ENCODE measurements around the gene EBF3.

DNA sequence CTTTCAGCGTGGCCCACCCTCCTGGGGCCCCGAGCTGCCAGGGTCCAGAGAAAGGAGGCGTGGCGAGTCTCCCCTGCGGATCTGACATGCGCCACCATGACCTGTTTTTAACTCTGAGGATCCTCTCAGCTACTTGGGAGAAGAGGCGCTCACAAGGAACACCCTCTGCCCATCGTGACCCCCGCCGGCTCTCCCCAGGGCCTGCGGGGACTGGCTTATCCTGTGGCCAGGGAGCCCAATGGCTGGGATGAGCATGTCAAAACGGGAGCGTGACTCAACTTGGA lies 93.7 kb downstream of the EBF3 start:
- TF ChIP-seq, protein P1, sequence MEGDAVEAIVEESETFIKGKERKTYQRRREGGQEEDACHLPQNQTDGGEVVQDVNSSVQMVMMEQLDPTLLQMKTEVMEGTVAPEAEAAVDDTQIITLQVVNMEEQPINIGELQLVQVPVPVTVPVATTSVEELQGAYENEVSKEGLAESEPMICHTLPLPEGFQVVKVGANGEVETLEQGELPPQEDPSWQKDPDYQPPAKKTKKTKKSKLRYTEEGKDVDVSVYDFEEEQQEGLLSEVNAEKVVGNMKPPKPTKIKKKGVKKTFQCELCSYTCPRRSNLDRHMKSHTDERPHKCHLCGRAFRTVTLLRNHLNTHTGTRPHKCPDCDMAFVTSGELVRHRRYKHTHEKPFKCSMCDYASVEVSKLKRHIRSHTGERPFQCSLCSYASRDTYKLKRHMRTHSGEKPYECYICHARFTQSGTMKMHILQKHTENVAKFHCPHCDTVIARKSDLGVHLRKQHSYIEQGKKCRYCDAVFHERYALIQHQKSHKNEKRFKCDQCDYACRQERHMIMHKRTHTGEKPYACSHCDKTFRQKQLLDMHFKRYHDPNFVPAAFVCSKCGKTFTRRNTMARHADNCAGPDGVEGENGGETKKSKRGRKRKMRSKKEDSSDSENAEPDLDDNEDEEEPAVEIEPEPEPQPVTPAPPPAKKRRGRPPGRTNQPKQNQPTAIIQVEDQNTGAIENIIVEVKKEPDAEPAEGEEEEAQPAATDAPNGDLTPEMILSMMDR (IDR thresholded peaks at IDR 0.05): no peak
- TF ChIP-seq POLR2A (IDR thresholded peaks at IDR 0.05): no peak
